OCI-LY3 (cell line): Measurements from ENCODE around the gene SORL1.

Source experiments
- H2AFZ ChIP-seq: fragments of 200-600, 300-600 bp; shearing (Covaris generic); 2 replicates; pipeline ENCODE4 v1.6.0; 2014; ENCODE audit warnings: antibody characterized with exemption, low read depth, low read length
- H3K27ac ChIP-seq: fragments of 200-600, 300-600 bp; sonication (generic); 2 replicates; pipeline ENCODE4 v1.5.1; 2014; ENCODE audit warnings: mild to moderate bottlenecking, low read length, moderate library complexity, mixed read lengths
- H3K27me3 ChIP-seq: fragments of 200-600, 300-600 bp; sonication (generic); 2 replicates; pipeline ENCODE4 v1.6.1; 2014; ENCODE audit warnings: low read depth, low read length, mixed read lengths
- H3K36me3 ChIP-seq: fragments of 200-600, 300-600 bp; sonication (generic); replicated peaks from 2 replicates; pipeline ENCODE3; 2014; ENCODE audit warnings: low read depth, low read length, mixed read lengths
- H3K4me1 ChIP-seq: fragments of 300-600, 200-600 bp; sonication (generic); 2 replicates; pipeline ENCODE4 v1.6.1; 2014; ENCODE audit warnings: low read length, mixed read lengths
- H3K4me2 ChIP-seq: fragments of 200-600, 300-600 bp; sonication (generic); 2 replicates; pipeline ENCODE4 v1.6.1; 2014; ENCODE audit warnings: low read length, mixed read lengths
- H3K4me3 ChIP-seq: fragments of 300-600, 200-600 bp; sonication (generic); 2 replicates; pipeline ENCODE4 v1.5.1; 2014; ENCODE audit warnings: antibody characterized with exemption, mild to moderate bottlenecking, low read length, moderate library complexity
- H3K79me2 ChIP-seq: fragments of 300-600, 200-600 bp; shearing (Covaris generic); 2 replicates; pipeline ENCODE4 v1.6.1; 2014; ENCODE audit warnings: mild to moderate bottlenecking, low read length, mixed read lengths
- H3K9ac ChIP-seq: fragments of 300-600, 200-600 bp; shearing (Covaris generic); 2 replicates; pipeline ENCODE4 v1.6.0; 2014; ENCODE audit warnings: mild to moderate bottlenecking, low read length, moderate library complexity
- H3K9me3 ChIP-seq: fragments of 200-600, 300-600 bp; shearing (Covaris generic); 2 replicates; pipeline ENCODE4 v1.6.1; 2014; ENCODE audit warnings: low read length, mixed read lengths; ENCODE audit not compliant: insufficient read depth
- H4K20me1 ChIP-seq: fragments of 200-600, 300-600 bp; sonication (generic); 2 replicates; pipeline ENCODE4 v1.6.1; 2016; ENCODE audit warnings: low read length, mixed read lengths; ENCODE audit not compliant: insufficient read depth
- EZH2phosphoT487 ChIP-seq: fragments of 200-600 bp; shearing (Covaris generic); IDR thresholded peaks from 2 replicates; pipeline ENCODE4 v1.6.1; 2018; ENCODE audit warnings: antibody characterized with exemption, mixed run types, low read depth
- TF ChIP-seq, protein P1 (sequence below): fragments of 200-600, 300-600 bp; sonication (generic); IDR thresholded peaks from 2 replicates; pipeline ENCODE4 v1.5.1; 2014; ENCODE audit warnings: antibody characterized with exemption, low read length, low read depth

The SORL1 gene

GRCh38 chr11:121435132-121435531 lies 17.0 kb upstream of the SORL1 start:
- H3K9ac ChIP-seq: no peak overlapping the region
- no peak overlapping the region for H3K27ac ChIP-seq
- H2AFZ ChIP-seq: no peak overlapping the region
- TF ChIP-seq, protein P1, sequence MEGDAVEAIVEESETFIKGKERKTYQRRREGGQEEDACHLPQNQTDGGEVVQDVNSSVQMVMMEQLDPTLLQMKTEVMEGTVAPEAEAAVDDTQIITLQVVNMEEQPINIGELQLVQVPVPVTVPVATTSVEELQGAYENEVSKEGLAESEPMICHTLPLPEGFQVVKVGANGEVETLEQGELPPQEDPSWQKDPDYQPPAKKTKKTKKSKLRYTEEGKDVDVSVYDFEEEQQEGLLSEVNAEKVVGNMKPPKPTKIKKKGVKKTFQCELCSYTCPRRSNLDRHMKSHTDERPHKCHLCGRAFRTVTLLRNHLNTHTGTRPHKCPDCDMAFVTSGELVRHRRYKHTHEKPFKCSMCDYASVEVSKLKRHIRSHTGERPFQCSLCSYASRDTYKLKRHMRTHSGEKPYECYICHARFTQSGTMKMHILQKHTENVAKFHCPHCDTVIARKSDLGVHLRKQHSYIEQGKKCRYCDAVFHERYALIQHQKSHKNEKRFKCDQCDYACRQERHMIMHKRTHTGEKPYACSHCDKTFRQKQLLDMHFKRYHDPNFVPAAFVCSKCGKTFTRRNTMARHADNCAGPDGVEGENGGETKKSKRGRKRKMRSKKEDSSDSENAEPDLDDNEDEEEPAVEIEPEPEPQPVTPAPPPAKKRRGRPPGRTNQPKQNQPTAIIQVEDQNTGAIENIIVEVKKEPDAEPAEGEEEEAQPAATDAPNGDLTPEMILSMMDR: no peak
- no peak for TF ChIP-seq EZH2phosphoT487
- no peaks in the 10 kb centered on the region for H3K9me3 ChIP-seq
- H3K4me3 ChIP-seq: no peak overlapping the region
- H3K4me1 ChIP-seq: peaks cover 44% of the 10 kb centered on the region
- no peaks in the 10 kb centered on the region for H3K36me3 ChIP-seq
- no peaks in the 10 kb centered on the region for H3K79me2 ChIP-seq
- no peak overlapping the region for H3K4me2 ChIP-seq
- no peaks in the 10 kb centered on the region for H3K27me3 ChIP-seq
- H4K20me1 ChIP-seq: no peaks in the 10 kb centered on the region

DNA sequence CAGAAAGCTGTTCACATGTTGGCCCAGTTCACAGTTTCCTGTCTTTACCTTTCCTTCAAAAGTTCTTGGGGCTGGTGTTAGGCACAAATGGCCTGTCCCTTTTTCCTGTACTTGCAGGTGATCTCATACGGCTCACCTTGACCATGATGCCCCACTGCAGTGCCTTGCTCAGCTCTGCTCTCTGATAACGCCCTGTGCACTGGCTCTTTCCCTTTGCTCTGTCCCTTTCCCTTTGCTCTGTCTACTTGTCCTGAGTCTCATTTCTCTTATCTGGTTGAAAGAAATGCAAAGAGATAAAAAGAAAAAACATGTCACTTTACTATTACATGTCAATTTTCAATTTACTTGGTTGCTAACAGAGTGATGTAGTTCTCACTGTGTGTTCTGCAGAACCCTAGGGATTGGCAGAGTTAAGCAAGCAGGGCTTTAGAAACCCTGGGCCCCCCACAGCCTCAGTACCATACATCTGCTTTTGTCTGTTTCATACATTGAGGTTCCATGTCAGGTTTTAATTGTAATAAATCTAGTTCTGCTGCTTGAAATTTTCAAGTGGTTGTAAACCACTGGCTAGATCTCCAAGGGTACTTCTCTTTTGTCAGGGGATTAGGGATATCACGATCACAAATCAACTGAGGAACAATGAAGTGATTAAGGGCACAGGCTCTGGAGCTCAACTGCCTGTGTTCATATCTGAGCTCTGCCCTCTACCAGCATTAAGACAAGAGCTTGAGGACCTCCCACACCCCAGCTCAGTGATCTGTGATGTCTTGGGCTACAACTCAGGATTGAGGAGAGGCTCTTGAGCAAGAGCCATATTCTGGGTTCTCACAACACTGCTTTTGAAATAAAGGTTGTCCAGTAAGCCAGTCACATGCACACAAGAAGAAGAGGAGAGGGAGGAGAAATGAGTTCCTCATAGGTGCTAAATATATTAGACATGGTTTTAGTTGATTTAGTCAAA lies 16.3 kb upstream of the SORL1 start:
- no peaks in the 10 kb centered on the region for H3K79me2 ChIP-seq
- no peaks in the 10 kb centered on the region for H3K9me3 ChIP-seq
- no peaks in the 10 kb centered on the region for H3K27me3 ChIP-seq
- no peak overlapping the region for H3K4me3 ChIP-seq
- H3K4me2 ChIP-seq: no peak overlapping the region
- H3K9ac ChIP-seq: no peak overlapping the region
- no peak for TF ChIP-seq EZH2phosphoT487
- TF ChIP-seq, protein P1: no peak
- H3K4me1 ChIP-seq: peaks cover 41% of the 10 kb centered on the region
- no peaks in the 10 kb centered on the region for H4K20me1 ChIP-seq
- no peak overlapping the region for H3K27ac ChIP-seq
- H2AFZ ChIP-seq: no peak overlapping the region
- no peaks in the 10 kb centered on the region for H3K36me3 ChIP-seq

DNA sequence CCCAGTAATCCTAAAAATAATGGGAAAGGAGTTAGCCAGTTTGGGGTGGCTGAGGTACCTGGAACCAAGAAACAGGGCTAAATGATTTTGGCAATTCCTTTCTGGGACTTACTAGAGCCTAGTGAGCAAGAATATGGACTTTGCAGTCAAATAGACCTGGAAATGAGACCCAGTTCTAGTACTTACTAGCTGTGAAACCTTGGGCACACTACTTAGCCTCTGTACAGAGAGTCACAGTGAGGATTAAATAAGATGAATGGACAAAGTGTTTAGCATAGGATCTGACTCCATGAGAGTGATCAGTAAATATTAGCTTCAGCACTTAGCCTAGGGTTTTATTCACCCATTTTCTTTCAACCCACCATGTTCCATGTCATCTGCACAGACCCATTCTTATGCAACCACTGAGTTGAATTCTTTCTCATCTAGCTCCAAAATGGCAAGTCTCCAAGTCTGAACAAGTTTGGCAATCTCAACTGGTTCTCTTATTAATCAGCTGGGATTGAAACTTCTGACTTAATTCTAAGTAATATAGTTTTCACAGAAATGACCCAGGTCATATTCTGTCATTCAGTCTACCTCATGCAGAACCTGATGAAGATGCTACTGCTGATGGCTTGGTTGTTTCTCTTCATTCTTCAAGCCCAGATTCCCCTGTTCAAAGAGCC lies 15.0 kb upstream of the SORL1 start:
- no peak overlapping the region for H3K4me2 ChIP-seq

GRCh38 chr11:121437686-121438078 lies 14.4 kb upstream of the SORL1 start:
- H3K4me2 ChIP-seq: no peak overlapping the region
- no peak overlapping the region for H3K9ac ChIP-seq
- H3K36me3 ChIP-seq: no peaks in the 10 kb centered on the region
- H3K9me3 ChIP-seq: no peaks in the 10 kb centered on the region
- no peak overlapping the region for H3K4me3 ChIP-seq
- H4K20me1 ChIP-seq: no peaks in the 10 kb centered on the region
- no peak for TF ChIP-seq EZH2phosphoT487
- H2AFZ ChIP-seq: no peak overlapping the region
- no peaks in the 10 kb centered on the region for H3K79me2 ChIP-seq
- H3K27ac ChIP-seq: no peak overlapping the region
- H3K27me3 ChIP-seq: no peaks in the 10 kb centered on the region
- peaks cover 22% of the 10 kb centered on the region for H3K4me1 ChIP-seq

More for the DNA sequence above, 15.0 kb upstream of the SORL1 start:
- H3K27ac ChIP-seq: no peak overlapping the region
- no peaks in the 10 kb centered on the region for H3K27me3 ChIP-seq
- no peak overlapping the region for H2AFZ ChIP-seq
- peaks cover 27% of the 10 kb centered on the region for H3K4me1 ChIP-seq
- H3K4me3 ChIP-seq: no peak overlapping the region
- H3K79me2 ChIP-seq: no peaks in the 10 kb centered on the region
- H3K9me3 ChIP-seq: no peaks in the 10 kb centered on the region
- no peak overlapping the region for H3K9ac ChIP-seq
- TF ChIP-seq, protein P1: no peak
- no peak for TF ChIP-seq EZH2phosphoT487
- H3K36me3 ChIP-seq: no peaks in the 10 kb centered on the region
- no peaks in the 10 kb centered on the region for H4K20me1 ChIP-seq
